COR-L47 (cell line): ENCODE measurements around the gene NDUFS1.
"Not testable (repeated sequence)": the region's sequence is repeated elsewhere in the genome, so short reads cannot be mapped to it uniquely, and the experiment has no call there.

Experiments
- DNase-seq: peaks from one replicate; lab custom pipeline; 2025; lab: John Stamatoyannopoulos, UW

NDUFS1 gene

GRCh38 chr2:206159346-206160124 is at the start of gene NDUFS1, which contains the start of gene EEF1B2:
Gene NDUFS1, minus strand, starts transcription at chr2:206159444. Its CDS starts 5,766 bp downstream, at chr2:206153678.
Gene EEF1B2, plus strand, starts transcription at chr2:206159895. Its CDS starts 85 bp downstream, at chr2:206159980.
- peak; percentile 98 for DNase-seq

GRCh38 chr2:206208900-206209299 is 49.7 kb upstream of the NDUFS1 start:
- DNase-seq = no peak

- DNase-seq = not testable (repeated sequence)
Measured at GRCh38 chr2:206207316-206207715, 48.1 kb upstream of the NDUFS1 start.

GRCh38 chr2:206204710-206205109 is 45.5 kb upstream of the NDUFS1 start:
- DNase-seq = no peak

GRCh38 chr2:206203331-206203730 is 44.1 kb upstream of the NDUFS1 start:
- DNase-seq = no peak

GRCh38 chr2:206202446-206202845 is 43.2 kb upstream of the NDUFS1 start:
- no peak for DNase-seq

- DNase-seq = no peak
Measured at GRCh38 chr2:206201075-206201848, 42.0 kb upstream of the NDUFS1 start.

GRCh38 chr2:206198677-206199076 is 39.4 kb upstream of the NDUFS1 start:
- no peak for DNase-seq

GRCh38 chr2:206193671-206194357 is 34.6 kb upstream of the NDUFS1 start:
- no peak for DNase-seq

GRCh38 chr2:206192157-206192556 is 32.9 kb upstream of the NDUFS1 start:
- no peak for DNase-seq

- DNase-seq = no peak
Measured at GRCh38 chr2:206190689-206191088, 31.4 kb upstream of the NDUFS1 start.

GRCh38 chr2:206190111-206190510 is 30.9 kb upstream of the NDUFS1 start:
- no peak for DNase-seq

GRCh38 chr2:206189691-206190090 is 30.4 kb upstream of the NDUFS1 start:
- no peak for DNase-seq

- DNase-seq = not testable (repeated sequence)
Measured at GRCh38 chr2:206181526-206181925, 22.3 kb upstream of the NDUFS1 start.

GRCh38 chr2:206176901-206177300 is 17.7 kb upstream of the NDUFS1 start:
- no peak for DNase-seq

- DNase-seq = no peak
Measured at GRCh38 chr2:206176121-206176520, 16.9 kb upstream of the NDUFS1 start.

GRCh38 chr2:206173147-206173546 is 13.9 kb upstream of the NDUFS1 start:
- no peak for DNase-seq

GRCh38 chr2:206171624-206172397 is 12.6 kb upstream of the NDUFS1 start:
- DNase-seq = not testable (repeated sequence)

- not testable (repeated sequence) for DNase-seq
Measured at GRCh38 chr2:206168230-206168629, 9.0 kb upstream of the NDUFS1 start.

GRCh38 chr2:206164261-206164862 is 5.1 kb upstream of the NDUFS1 start:
- no peak for DNase-seq

GRCh38 chr2:206163251-206163880 is 4.1 kb upstream of the NDUFS1 start:
- DNase-seq = no peak
